NB4 (cell line): ENCODE results near the gene AMOTL1.
"Not testable (repeated sequence)": the region's sequence is repeated elsewhere in the genome, so short reads cannot be mapped to it uniquely, and the experiment has no call there.

ENCODE experiments used
- DNase-seq: peaks from one replicate; pipeline ENCODE4 v3.0.0; 2010; ENCODE audit warnings: low read depth
- H3K4me3 ChIP-seq: one replicate; pipeline ENCODE4 v1.5.1; 2011; ENCODE audit warnings: mild to moderate bottlenecking, low read depth, low read length, moderate library complexity
- MAX ChIP-seq: IDR thresholded peaks from 2 replicates; pipeline ENCODE4 v1.6.1; 2011; ENCODE audit warnings: low read depth, low read length
- MYC ChIP-seq: IDR thresholded peaks from 2 replicates; pipeline ENCODE4 v1.6.1; 2011; ENCODE audit warnings: low read depth, low read length
- POLR2A ChIP-seq: IDR thresholded peaks from 2 replicates; pipeline ENCODE4 v1.6.1; 2011; ENCODE audit warnings: mild to moderate bottlenecking; ENCODE audit not compliant: insufficient read length; ENCODE audit errors: extremely low read depth
- TF ChIP-seq, protein P1 (sequence below): IDR thresholded peaks from one replicate; pipeline ENCODE4 v1.5.1; 2012; ENCODE audit warnings: low read depth, low read length

AMOTL1 gene

DNA sequence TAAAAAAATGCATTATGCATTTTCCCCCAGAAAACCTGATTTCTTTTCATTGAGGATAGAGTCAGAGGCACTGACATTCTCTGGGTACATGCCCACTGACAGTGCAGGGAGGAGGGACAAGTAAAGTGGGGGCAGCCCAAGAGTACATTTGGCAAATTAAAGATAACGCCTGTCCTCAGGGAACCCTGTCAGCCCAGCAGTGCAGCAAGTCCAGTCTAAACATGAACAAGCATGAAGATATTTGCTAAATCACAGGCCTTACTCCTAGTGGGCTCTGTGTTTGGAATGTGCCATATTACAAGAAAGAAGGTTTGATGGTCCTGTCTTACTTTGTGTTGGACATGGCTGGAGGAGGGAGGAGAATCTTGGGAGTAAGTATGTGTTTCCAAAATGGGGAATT lies 37.9 kb downstream of the AMOTL1 start:
- no peak overlapping the region for H3K4me3 ChIP-seq
- no peak for TF ChIP-seq MAX
- TF ChIP-seq MYC, result no peak
- TF ChIP-seq, protein P1, sequence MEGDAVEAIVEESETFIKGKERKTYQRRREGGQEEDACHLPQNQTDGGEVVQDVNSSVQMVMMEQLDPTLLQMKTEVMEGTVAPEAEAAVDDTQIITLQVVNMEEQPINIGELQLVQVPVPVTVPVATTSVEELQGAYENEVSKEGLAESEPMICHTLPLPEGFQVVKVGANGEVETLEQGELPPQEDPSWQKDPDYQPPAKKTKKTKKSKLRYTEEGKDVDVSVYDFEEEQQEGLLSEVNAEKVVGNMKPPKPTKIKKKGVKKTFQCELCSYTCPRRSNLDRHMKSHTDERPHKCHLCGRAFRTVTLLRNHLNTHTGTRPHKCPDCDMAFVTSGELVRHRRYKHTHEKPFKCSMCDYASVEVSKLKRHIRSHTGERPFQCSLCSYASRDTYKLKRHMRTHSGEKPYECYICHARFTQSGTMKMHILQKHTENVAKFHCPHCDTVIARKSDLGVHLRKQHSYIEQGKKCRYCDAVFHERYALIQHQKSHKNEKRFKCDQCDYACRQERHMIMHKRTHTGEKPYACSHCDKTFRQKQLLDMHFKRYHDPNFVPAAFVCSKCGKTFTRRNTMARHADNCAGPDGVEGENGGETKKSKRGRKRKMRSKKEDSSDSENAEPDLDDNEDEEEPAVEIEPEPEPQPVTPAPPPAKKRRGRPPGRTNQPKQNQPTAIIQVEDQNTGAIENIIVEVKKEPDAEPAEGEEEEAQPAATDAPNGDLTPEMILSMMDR, result no peak
- no peak for TF ChIP-seq POLR2A
- DNase-seq, result no peak

DNA sequence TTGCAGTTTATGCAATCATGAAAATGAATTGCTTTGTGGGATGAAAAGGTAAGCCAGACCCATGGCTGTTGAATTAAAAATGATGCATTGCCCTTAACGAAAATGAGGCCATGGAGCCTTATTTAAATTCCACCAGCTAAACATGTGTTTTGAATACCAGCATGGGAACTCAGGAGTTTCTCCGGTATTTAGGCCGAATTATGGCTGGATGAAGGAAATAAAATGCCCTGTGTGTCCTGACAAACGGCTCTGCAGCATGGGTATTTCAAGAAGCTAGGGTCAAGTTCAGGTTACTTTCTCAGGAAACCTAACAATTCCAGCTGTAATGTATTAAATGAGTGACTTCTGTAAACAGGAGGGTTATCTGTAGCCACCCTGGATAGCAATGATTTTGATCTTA lies 38.3 kb downstream of the AMOTL1 start:
- TF ChIP-seq, protein P1, result no peak
- TF ChIP-seq POLR2A (no peak), MAX (no peak), MYC (no peak)
- DNase-seq, result no peak
- H3K4me3 ChIP-seq, result no peak overlapping the region

GRCh38 chr11:94809251-94809650 lies 41.1 kb downstream of the AMOTL1 start:
- H3K4me3 ChIP-seq, result no peak overlapping the region
- TF ChIP-seq, protein P1, result no peak
- TF ChIP-seq POLR2A (no peak), MAX (no peak)
- no peak for DNase-seq

- DNase-seq, H3K4me3 ChIP-seq: not testable (repeated sequence)
These were observed 44.9 kb downstream of the AMOTL1 start for GRCh38 chr11:94812724-94813720.

GRCh38 chr11:94814272-94814976 lies 46.3 kb downstream of the AMOTL1 start:
- DNase-seq, result no peak
- TF ChIP-seq, protein P1, result no peak
- TF ChIP-seq POLR2A (no peak), MAX (no peak), MYC (no peak)
- H3K4me3 ChIP-seq, result no peak overlapping the region

- DNase-seq, result peak; percentile 26
- no peak for TF ChIP-seq MYC
- no peak overlapping the region for H3K4me3 ChIP-seq
These were observed 47.7 kb downstream of the AMOTL1 start for GRCh38 chr11:94815705-94816344.
